Fibroblast of skin of back (primary cell): ENCODE measurements around the gene SERBP1.
"Not testable (repeated sequence)": the region's sequence is repeated elsewhere in the genome, so short reads cannot be mapped to it uniquely, and the experiment has no call there.

Experiments
- DNase-seq: peaks from one replicate; pipeline ENCODE4 v3.0.0-alpha.2; 2013

The SERBP1 gene

DNA sequence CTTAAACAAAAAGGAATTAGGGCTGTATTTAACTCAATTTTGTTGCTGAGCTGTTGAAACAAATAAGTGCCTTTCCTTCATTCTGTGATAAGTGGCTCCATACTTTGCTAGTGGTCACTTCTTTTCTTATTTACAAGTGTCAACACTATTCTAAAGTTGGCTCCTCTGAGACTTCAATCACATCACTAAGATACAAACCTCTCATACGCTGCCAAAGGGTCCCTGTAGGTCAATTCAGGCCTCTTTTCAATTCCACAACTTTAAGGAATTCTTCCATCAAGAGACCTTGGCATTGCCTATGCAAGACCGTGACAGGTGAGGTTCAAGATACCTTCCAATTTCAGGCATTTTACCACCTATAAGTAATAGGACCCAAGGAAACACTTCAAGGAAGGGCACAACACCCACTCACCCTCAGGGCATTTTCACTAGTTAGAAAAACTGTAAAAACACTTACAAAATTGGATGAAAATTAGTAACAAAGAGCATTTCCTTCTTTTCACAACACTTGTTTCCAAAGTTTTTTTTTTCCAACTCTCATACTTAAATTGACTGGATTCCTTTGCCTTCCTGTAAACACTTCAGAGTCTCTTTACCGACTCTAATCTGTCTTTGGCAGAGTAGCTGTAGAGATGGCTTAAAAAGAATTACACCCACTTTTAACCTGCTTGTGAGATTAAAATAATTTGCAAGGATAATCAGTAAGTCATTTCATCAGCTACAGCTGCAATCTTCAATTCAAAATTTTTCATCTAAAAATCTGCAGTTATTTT is 24.5 kb downstream of the SERBP1 start:
- no peak for DNase-seq

DNA sequence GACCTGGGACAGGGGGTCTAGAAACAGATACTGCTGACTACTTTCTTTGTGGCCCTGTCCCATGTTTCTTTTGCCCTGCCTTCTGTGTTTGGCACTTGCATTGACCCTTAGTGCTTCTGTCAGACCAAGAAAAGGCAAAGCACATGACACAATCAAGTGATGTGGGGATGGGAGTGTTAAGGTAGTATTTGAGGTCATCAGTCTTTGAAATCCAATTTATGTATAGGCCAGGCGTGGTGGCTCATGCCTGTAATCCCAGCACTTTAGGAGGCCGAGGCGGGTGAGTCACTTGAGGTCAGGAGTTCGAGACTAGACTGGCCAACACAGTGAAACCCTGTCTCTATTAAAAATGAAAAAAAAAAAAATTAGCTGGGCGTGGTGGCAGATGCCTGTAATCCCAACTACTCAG is 26.0 kb downstream of the SERBP1 start:
- peak; percentile 17 for DNase-seq

DNA sequence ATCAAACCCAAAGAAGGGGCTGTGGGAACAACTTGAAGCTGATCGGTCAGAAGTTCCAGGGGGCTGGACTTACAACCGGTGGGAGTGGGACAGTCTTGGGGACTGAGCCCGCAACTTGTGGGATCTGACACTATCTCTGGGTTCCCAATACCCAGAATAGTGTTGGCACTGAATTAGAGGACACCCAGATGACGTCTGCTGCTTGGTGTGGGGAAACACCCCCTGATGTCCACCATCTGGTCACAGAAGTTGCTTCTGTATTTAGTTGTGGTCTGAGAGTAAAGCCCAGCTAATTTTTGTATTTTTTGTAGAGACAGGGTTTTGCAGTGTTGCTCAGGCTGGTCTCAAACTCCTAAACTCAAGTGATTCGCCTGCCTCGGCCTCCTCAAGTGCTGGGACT is 28.8 kb downstream of the SERBP1 start:
- no peak for DNase-seq

DNA sequence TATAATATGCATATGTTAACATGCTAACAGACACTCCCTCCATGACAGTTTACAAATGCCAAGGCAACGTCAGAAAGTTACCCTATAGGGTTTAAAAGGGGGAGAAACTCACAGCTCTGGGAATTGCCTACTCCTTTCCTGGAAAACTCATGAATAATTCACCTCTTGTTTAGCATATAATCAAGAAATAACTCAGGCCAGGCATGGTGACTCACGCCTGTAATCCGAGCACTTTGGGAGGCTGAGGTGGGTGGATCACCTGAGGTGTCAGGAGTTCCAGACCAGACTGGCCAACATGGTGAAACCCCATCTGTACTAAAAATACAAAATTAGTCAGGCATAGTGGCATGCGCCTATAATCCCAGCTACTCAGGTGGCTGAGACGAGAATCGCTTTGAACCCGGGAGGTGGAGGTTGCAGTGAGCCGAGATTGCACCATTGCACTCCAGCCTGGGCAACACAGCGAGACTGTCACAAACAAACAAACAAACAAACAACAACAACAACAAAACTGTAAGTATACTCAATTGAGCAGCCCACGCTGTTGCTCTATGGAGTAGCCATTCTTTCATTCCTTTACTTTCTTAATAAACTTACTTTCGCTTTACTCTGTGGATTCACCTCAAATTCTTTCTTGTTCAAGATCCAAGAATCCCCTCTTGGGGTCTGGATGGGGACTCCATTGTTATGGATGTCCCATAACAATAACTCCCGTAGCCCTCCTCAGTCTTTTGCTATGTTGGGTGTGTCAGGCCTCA is 30.0 kb downstream of the SERBP1 start:
- DNase-seq, result not testable (repeated sequence)

DNA sequence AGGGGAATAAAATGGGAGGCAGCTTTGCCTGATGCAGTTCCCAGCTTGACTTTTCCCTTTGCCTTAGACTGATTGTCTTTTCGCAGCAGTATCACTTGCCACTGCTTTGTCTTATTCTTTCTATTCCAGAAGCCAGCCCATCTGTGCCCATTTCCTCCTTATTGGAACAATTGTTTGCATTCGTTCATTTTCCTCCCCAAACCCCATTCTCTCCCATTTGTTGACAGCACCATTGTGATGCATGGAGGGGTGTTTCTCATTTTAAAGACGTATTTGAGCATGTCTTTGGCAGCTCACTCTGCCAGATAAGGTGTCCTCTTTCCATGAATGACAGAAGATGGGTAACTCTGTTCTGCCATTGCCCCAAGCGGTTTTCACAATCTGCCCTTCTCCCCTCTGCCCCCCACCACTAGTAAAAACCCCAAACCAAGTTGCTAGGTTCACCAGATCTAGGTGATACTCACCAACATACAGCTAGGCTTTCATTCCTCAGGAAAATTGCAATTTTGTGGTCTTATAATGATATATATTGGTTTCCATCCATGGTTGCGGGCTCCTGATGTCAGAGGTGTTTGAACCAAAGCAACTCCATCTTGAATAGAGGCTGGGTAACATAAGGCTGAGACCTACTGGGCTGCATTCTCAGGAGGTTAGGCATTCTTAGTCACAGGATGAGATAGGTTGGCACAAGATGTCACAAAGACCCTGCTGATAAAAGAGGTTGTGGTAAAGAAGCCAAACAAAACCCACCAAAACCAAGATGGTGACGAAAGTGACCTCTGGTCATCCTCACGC is 30.8 kb downstream of the SERBP1 start:
- DNase-seq, result no peak

DNA sequence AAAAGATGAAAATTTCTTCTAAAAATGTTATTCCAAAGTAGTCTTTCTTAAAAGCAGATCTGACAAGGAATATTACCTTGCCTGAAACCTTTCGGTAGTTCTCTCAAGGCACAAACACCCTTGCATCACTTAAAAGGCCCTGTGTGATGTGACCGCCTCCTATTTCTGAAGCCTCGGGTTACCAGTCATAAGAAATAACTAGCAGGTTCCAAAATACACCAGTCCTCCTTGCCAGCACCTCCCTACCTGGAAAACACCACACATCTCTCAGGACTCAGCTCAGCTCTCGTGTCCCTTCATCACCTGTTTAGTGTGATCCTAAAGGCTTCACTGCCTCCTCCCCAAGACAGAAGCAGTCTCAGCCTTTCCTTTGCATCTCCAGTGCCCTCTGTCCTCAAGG is 35.7 kb downstream of the SERBP1 start:
- DNase-seq, result no peak

DNA sequence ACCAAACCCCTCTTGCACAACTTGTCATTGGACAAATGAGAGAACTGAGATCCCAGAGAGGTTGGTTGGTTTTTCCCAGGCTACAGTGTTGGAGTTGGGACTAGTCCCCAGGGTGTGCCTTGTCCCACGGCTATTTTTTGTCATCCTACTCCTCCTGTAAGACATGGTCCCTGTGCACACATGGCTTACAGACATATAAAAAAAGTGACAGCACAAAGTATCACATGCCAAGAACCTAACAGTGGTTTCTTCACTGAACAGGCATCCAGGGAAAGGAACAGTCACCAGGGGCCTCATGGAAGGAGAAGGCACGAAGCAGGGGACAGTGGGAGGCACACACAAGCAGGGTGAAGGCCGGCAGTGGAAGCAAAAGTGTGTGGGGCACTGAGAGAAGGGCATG is 36.5 kb downstream of the SERBP1 start:
- DNase-seq, result no peak

DNA sequence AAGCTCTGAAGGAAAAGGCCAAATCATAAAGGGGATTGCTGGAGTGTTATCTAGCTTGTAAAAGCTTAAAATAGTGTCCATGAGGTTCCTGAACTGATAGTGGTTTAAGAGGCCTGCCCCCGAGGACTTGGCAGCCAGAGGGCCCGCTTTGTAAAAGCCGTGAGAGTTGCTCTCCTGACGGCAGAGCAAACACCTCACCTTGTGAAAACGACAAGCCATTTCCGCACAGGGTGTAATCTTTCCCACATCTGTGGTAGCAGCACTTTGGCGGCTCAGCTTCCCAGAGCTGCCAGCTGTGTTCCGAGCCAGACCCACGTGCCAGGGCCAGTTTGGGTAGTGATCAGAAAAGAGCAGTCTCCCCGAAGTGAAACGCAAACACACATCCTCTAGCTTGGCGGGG is 37.0 kb downstream of the SERBP1 start:
- no peak for DNase-seq

DNA sequence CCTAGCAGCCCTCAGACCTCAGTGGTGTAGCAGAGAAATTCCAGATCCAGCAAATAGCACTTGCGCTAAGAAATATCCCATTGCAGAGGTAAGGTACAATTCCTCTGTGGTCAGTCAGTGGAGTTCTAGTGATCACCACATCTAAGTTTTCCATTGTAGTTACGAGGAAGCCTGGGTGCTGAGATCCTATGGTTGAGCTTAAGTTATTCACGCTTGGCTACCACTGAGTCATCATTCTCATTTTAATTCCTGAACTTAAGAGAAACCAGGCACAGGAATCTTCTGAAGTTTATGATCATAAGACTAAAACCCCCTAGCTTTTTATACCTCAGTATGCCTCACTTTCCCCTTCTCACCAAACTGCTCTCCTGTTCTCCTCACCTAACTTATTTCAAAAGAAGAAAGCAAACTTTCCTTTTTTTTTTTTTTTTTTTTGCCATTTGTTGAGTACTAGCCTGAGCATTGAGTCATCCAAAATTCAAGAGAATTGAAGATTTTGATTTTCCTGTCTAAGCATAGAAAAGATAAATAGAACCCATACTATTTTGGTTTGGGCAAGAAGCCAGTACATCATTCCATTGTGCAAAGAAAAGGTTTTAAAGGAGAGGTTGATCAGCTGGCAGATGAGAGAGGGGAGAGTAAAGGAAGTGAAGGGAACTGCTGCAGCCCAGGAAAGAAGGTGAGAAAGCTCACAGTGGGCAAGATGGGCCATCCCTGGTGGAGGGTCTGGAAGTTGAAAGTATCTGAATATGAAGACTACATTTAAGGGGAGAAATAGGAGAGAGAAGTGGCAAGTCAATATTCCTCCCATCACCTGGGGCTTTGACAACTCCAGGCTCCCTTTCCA is 39.9 kb downstream of the SERBP1 start:
- peak; percentile 84 for DNase-seq

DNA sequence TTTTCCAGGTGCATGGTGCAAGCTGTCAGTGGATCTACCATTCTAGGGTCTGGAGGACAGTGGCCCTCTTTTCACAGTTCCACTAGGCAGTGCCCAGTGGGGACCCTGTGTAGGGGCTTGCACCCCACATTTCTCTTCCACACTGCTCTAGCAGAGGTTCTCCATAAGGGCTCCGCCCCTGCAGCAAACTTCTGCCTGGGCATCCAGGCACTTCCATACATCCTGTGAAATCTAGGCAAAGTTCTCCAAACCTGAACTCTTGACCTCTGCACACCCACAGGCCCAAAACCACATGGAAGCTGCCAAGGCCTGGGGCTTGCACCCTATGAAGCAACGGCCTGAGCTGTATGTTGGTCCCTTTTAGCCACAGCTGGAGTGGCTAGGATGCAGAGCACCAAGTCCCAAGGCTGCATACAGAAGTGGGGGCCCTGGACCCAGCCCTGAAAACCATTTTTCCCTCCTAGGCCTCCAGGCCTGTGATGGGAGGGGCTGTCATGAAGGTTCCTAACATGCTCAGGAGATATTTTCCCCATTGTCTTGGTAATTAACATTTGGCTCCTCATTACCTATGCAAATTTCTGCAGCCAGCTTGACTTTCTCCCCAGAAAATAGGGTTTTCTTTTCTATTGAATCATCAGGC is 46.1 kb downstream of the SERBP1 start:
- no peak for DNase-seq

DNA sequence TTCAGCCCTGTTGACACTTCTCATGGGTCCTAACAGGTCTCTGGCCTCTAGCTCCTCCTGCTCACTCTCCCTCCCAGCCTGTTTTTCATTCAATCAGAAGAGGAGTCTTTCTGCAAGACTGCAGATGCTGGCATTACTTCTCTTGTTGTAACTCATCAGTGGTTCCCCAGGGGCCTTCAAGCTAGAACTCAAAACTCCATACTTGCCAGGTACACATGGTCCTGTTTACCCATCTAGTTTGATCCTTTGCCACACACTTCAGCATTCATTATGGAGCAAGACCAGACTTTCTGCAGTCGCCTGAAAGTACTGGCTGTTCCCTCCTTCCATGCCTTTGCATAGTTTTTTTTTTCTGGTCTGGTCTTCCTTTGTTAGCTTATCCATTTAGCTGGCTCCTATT is 47.9 kb downstream of the SERBP1 start:
- DNase-seq, result no peak

DNA sequence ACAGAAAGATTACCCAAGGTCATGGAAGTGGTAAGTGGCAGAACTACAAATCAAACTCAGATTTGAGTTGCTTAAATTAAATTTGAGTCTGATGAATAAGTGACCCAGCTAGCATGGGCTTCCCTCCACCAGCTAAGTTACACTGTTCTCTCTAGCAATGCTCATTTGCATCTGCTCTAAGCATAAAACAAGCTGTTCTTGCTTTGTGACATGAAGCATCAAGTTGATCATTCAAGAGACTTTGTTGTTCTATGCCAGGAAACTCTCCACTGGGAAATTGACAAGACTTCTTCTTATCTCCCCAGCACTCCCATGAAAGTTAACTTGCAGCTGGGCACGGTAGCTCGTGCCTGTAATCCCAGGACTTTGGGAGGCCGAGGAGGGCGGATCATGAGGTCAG is 49.0 kb downstream of the SERBP1 start:
- no peak for DNase-seq

DNA sequence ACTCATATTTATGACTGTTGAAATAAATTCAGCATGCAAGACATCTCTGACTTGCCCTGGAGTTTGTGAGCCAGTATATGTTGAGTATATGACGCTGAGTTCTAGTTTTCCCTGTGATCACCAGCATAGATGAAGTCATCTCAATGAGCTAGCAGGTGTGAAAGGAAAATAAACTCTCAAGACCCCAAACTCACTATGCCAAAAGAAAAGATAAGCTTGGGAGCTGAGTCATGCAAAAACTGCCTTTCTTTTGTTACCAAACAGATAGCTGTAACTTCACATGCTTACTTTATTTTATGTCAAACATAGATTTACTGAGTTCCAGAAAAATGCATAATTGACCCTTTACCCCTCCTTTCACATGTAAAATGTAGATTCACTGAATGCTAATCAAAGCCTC is 52.9 kb downstream of the SERBP1 start:
- DNase-seq, result no peak

DNA sequence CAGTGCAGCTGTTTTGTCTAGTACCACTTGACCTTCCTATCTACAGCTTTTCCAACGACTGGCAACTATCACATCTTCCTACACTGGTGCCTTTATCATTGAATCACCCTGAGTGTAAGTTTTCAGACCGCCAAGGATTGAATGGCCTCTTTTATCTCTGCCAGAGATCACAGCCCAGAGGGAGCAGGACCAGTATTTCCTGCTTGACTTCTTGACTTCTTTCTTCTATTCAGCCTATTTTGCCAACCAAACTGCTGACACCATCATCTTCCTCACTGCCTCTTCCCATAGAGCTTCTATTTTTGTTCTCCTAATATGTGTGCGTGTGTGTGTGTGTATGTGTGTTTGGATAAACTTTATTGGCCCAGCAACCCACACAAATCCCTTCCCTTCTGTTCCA is 53.8 kb downstream of the SERBP1 start:
- DNase-seq, result no peak

DNA sequence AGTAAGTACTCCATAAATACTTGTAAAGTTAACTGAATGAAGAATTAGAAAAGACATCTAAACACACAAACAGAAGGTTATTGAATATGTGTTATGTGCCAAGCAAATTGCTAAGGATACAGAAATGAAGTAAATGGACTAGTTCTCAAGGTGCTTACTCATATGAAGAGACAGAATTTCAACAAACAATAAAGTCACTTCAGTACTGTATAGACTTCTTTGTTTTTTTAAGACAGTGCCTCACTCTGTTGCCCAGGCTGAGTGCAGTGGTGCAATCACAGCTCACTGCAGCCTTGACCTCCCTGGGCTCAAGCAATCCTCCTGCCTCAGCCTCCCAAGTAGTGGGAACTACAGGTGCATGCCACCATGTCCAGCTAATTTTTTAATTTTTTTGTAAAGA is 57.3 kb downstream of the SERBP1 start:
- no peak for DNase-seq

DNA sequence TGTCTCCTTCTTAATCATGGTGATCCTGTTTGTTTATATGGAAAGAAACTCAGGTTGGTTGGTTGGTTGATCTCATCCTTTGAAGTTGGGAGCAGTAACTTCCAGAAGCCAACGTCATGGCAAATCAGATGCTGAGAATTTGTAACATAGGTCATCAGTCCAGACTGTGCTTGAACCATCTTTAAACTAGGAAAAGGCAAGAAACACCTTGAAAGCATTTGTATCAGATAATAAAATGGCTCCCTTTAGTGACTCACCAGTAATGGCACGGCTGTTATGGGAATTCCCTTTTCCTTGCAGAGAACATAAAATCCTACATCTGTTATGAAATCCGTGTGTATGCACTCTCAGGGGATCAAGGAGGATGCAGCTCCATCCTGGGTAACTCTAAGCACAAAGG is 58.1 kb downstream of the SERBP1 start:
- DNase-seq, result no peak

DNA sequence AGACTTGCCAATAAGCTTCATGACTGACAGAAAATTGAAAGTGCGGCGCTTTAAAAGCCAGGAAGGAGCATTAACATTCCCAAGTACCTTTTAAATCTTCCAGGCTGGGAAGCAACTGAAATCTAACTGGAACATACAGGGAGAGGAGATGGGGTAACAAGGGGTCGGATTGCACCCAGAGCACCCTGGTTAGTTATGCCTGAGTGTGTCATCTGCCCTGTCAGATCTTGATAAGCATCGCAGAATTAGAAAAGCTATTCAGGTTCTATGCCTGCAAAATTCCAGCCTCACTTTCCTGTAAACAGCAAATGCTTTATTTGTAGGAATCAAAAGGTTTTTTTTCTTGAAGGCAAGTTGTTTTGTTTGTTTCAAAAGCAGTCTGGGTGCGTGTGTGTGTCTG is 58.5 kb downstream of the SERBP1 start:
- no peak for DNase-seq

DNA sequence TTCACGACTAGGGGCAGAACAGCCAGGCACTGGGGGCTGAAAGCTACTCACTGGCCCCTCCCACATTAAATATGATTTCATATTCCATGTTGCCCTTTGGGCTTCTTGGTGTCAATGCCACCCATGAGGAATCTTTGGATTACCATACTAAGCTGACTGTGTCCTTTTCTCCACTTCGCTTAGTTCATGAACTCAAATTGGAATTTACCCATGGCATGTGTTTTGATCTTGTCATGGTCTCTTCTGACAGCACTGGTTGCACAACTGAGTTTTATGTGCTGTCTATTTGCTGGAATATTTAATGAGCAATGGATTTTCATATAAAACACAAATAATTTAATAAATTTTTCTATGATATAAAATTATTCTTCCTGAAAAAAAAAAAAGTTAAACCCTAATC is 59.2 kb downstream of the SERBP1 start:
- no peak for DNase-seq

DNA sequence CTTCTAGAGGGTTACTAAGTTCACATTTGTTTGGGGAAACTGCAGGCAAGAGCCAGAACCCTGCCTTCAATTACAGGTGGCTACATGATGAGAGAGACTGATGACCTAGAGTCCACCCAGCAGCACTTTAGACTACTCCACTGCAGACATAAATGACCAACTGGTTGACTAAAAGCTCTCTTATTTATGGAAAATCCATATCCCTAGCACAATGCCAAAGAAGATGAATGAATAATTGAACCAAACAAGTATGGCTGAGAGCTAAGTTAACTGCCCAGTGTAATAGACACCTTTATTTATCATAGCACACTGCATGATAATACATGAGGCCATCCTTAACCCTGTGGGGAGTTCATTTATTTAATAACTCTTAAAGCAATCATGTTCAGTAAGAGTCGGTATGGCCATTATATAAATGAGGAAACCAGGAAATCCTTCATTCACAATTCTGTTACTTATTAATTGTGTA is 62.1 kb downstream of the SERBP1 start:
- DNase-seq, result no peak

DNA sequence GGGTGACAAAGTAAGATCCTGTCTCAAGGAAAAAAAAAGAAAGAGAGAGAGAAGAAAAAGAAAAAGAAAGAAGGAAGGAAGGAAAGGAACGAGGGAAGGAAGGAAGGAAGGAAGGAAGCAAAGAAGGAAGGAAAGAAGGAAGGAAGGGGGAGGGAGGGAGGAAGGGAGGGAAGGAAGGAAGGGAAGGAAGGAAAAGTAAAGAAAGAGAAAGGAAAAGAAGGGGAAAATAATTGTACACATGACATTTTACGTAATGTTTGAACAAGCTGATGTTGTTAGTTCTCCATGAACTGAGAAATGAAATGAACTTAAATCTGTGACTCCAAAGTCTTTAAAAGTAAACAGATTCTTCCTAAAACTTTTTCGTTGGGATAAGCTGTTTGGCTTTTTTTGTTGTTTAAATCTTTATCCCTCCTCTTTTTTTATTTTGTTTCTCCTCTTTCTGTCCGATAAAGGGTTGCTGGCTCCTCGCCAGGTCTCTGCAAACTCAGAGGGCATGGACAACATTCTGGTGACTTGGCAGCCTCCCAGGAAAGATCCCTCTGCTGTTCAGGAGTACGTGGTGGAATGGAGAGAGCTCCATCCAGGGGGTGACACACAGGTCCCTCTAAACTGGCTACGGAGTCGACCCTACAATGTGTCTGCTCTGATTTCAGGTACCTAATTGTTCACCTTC is 62.7 kb downstream of the SERBP1 start:
- peak; percentile 33 for DNase-seq

DNA sequence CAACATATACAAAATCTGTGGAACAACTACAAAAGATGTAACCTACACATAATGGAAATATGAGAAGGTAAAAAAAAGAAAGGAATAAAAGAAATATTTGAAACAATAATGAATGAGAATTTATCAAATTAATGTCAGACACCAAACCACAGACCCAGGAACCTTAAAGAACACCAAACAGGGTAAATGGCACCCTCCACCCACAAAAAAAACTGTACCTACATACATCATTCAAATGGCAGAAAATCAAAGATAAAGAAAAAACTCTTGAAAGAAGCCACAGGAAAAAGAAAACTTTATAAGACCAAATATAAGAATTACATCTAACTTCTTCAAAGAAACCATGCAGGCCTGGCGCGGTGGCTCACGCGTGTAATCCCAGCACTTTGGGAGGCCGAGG is 68.6 kb downstream of the SERBP1 start:
- no peak for DNase-seq
